Measurements from ENCODE around the gene CDON.

Gene CDON

GRCh38 chr11:125944350-125945010 lies 118.2 kb downstream of the CDON start:
- no peak for DNase-seq (ENCODE audit: low read depth)

DNA sequence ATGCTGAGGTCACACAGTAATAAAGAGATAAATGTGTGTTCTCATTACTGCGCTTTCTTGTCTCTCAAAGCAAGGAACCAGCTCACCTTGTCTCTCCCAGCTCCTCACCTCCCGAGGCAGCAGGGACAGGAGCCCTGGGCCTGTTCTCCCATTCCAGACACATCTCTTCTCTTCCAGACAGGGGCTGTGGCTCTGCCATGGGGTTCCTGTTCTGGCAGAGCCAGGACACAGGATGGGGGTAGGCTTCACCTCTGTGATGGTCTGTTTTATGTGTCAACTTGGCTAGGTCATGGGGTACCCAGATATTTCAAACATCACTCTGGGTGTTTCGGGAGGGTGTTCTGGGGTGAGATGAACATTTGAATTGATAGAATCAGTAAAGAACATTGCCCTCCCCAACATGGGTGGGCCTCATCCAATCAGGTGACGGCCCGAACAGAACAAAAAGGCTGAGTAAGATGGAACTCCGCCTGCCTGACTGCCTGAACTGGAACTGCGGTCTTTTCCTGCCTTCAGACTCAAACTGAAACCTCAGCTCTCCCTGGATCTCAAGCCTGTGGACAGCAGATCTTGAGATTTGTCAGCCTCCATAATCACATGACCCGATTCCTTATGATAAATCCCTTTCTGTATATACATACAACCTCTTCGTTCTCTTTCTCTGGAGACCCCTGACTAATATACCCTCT lies 118.9 kb downstream of the CDON start:
- no peak for DNase-seq (ENCODE audit: low read depth)

DNA sequence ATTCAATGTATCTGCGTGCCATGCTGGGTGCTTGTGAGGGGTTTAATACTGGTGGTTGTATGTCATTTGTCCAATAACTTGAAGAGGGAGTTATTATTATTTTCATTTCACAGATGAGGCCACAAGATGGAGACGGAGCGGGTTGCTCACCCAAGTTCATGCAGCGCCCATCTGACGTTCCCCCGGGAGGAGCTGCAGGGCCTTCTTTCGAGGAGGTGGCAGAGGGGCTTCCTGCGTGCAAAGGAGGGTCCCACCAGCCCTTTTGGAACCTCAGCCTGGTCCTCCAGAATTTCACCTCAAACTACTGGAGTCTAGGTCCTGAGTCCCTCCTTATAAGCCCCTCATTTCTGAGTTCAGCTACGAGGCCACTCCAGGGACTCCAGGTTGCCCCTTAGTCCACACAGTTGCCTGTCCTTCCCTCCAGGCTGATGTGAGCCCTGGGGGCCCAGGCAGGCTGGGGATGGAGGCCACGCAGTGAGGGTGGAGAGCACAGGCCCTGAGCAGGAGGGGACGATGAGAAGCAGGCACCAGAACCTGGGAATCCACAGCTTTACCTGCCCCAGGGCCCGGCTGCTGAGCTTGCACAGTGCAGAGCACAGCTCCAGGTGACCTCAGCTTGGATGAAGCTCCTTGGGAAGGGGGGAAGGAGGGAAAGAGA lies 119.8 kb downstream of the CDON start:
- DNase-seq (ENCODE audit: low read depth): no peak

GRCh38 chr11:125941619-125942611 lies 120.8 kb downstream of the CDON start:
- peak; percentile 20 for DNase-seq (ENCODE audit: low read depth)

DNA sequence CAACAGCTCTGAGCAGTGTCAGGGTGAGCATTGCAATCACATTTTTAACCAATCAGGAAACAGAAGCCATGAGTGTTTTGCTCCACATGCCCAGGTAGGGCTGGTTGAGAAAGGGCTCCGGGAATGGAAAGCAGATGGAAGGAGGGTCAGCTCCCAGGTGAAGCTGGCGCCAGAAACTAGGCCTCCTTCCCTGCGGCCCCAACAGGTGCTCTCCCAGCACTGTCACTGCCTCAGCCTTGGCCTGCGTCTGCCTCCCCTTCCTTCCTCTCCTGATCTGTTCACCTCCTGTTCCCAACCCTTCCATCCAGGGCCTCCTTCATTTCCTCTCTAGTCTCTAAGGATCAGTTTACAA lies 121.4 kb downstream of the CDON start:
- DNase-seq (ENCODE audit: low read depth): no peak

DNA sequence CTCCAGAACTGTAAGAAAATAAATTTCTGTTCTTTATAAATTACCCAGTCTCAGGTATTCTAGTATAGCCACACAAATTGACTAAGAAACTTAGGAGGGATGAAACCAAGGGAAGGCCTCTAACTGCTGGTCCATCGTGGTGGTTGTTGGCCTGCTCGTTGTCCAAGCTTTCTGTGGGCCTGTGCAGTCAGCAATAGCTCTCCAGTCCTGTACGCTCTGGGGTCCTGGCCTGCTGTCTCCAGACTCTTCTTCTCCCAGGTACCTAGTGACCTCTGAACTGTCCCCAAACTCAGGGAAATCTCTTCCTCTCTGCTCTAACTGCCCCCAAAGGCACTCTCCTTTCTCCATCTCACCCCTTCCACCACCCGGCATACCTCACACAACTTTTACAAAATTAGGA lies 122.5 kb downstream of the CDON start:
- DNase-seq (ENCODE audit: low read depth): no peak

DNA sequence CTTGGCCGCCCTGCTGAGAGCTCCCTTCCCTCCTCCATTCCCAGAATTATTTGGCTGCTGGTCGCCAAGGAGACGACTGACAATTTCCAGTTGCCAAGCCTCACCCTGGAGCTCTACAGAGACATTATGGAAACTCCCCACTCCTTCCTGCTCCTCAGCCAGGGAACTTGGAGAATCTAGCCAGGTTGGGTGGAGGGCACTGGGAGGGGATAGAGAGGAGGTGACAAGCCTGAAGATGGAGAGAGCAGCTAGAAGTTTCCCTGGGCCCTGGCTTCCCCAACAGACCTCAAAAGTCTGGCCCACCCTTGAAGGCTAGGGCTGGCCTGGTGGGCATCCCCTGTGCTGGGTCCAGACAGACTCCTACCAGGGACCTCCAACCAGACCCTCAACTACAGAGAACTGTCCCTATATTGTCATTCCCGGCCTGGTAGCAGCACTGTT lies 123.6 kb downstream of the CDON start:
- DNase-seq (ENCODE audit: low read depth): no peak

- no peak for DNase-seq (ENCODE audit: low read depth)
These were observed 124.2 kb downstream of the CDON start for GRCh38 chr11:125938418-125938817.

- DNase-seq (ENCODE audit: low read depth): no peak
These were observed 127.0 kb downstream of the CDON start for GRCh38 chr11:125935618-125936199.

GRCh38 chr11:125935056-125935455 lies 127.6 kb downstream of the CDON start:
- no peak for DNase-seq (ENCODE audit: low read depth)

GRCh38 chr11:125934473-125934872 lies 128.2 kb downstream of the CDON start:
- no peak for DNase-seq (ENCODE audit: low read depth)

- DNase-seq (ENCODE audit: low read depth): no peak
These were observed 129.4 kb downstream of the CDON start for GRCh38 chr11:125933030-125933813.

GRCh38 chr11:125932301-125932700 lies 130.4 kb downstream of the CDON start:
- no peak for DNase-seq (ENCODE audit: low read depth)

GRCh38 chr11:125931668-125932067 lies 131.0 kb downstream of the CDON start:
- no peak for DNase-seq (ENCODE audit: low read depth)

- no peak for DNase-seq (ENCODE audit: low read depth)
These were observed 131.6 kb downstream of the CDON start for GRCh38 chr11:125931116-125931515.

DNA sequence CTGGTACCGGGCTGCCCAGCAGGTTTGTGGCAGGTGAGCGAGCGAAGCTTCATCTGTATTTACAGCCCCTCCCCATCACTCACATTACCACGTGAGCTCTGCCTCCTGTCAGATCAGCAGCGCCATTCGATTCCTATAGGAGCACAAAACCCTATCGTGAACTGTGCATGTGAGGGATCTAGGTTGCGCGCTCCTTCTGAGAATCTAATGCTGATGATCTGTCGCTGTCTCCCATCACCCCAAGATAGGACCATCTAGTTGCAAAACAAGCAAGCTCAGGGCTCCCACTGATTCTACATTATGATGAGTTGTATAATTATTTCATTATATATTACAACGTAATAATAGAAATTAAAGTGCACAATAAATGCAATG lies 132.6 kb downstream of the CDON start:
- no peak for DNase-seq (ENCODE audit: low read depth)

DNA sequence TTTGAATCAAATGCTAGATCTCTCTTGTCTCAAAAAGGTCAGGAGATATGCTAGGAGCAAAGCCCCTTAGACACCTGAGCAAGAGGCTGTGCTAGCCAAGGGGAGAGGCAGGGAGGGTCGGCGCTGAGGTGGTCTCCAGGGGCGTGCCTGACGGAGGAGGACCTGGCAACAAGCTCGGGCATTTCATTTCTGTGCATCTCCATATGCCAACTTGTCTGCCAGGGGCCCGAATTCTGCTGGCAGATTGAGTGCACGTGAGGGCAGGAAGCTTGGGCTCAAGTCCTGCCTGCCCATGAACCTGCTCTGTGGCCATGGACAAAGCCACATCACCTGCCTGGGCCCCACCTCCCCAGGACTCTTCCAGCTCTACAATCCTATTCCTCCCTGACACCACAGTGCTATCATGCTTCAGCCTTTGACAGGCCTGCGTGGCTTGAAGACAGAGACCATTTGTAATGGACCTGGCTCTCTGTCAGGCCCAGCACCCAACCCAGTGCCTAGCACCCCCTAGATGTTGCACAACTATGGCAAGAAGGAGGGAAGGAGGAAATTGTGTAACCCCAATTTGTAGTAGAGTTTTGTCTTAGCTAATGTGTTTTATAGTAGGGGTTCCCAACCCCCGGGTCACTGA lies 133.1 kb downstream of the CDON start:
- no peak for DNase-seq (ENCODE audit: low read depth)

DNA sequence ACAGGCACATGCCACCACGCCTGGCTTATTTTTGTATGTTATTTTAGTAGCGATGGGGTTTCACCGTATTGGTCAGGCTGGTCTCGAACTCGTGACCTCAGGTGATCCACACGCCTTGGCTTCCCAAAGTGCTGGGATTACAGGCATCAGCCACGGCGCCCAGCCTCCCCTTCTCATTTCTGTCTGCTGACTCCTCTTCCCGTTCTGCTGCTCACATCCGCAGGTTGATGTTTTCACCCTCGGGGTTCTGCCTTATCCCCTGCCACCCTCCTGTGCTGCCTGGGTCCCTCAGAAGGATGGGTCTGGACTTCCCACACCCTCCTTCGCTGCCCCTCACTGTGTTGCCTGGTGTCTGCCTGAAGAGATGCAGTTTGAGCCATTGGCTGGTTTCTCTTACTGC lies 136.0 kb downstream of the CDON start:
- no peak for DNase-seq (ENCODE audit: low read depth)

DNA sequence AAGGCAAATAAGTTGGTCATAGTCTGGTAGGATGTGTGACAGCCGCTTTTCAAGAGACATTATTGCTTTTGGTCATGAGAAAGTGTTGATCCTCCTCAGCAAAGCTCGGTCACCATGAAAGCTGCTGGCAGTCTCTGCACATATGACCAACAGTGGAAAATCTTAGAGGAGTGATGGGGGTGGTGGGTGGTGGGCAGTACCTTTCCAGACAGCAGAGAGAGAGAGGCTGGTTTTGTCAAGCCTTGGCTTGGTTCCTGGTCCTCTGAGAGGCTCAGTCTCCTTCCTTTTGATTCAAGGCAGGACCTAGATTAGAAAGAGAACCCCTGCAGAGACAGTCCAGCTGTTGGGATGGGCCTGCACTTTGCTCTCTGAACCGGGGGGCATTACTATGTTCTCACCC lies 136.9 kb downstream of the CDON start:
- DNase-seq (ENCODE audit: low read depth): no peak

DNA sequence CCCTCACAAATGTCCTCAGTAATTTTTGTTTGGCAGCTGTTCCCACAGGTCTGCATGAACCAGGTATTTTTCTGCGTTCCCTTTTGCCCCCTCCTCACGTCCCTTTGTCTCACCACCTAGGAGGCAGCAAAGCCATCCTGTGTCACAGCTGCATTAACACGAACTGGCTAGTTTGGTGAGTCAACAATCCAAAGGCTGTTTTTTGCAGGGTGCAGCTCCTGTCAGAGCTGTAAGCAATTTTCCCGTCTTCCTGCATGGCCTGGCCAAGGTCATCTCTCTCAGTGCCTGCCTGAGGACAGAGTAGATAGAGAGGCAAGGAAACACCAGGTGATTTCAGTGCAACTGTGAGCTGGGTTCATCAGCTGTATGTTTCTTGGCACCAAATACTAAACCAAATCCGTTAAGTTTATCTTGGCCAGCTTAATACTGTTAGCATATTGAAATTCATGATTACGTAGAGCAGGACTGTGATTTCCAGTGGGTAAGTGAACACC lies 137.4 kb downstream of the CDON start:
- DNase-seq (ENCODE audit: low read depth): no peak

Measured in T follicular helper cell (primary cell).